Osteoblast (primary cell): ENCODE measurements around the gene MAFB. TPM values are rescaled to one million over a fixed set of nuclear protein-coding genes. Genes with fewer than 3 reads are reported as not detected.

ENCODE experiments used
- DNase-seq: peaks from one replicate; pipeline ENCODE4 v3.0.0; 2011; ENCODE audit warnings: low spot score, mixed read lengths; ENCODE audit not compliant: insufficient read length; ENCODE audit errors: missing footprints
- H2AFZ ChIP-seq: 2 replicates; pipeline ENCODE4 v1.6.0; 2011; ENCODE audit warnings: mild to moderate bottlenecking, low read length
- H3K27ac ChIP-seq: 2 replicates; pipeline ENCODE4 v1.5.1; 2011; ENCODE audit warnings: mild to moderate bottlenecking, low read depth, low read length, moderate library complexity
- H3K27me3 ChIP-seq: 2 replicates; pipeline ENCODE4 v1.6.0; 2012; ENCODE audit warnings: mild to moderate bottlenecking, control low read depth, inconsistent platforms, low read length, moderate library complexity; ENCODE audit not compliant: insufficient read depth
- H3K36me3 ChIP-seq: 2 replicates; pipeline ENCODE4 v1.5.1; 2011; ENCODE audit warnings: mild to moderate bottlenecking, low read length, control low read depth, moderate library complexity; ENCODE audit not compliant: insufficient read depth
- H3K4me1 ChIP-seq: 2 replicates; pipeline ENCODE4 v1.5.1; 2011; ENCODE audit warnings: mild to moderate bottlenecking, low read length, control low read depth, moderate library complexity; ENCODE audit not compliant: insufficient read depth
- H3K4me2 ChIP-seq: 2 replicates; pipeline ENCODE4 v1.6.0; 2011; ENCODE audit warnings: mild to moderate bottlenecking, low read length; ENCODE audit not compliant: insufficient read depth
- H3K4me3 ChIP-seq: fragments of 200-600 bp; sonication (generic); 3 replicates; pipeline ENCODE4 v1.5.1; 2012; ENCODE audit warnings: mild to moderate bottlenecking, low read length, inconsistent platforms; ENCODE audit not compliant: insufficient read depth
- H3K79me2 ChIP-seq: 2 replicates; pipeline ENCODE4 v1.6.0; 2012; ENCODE audit warnings: mild to moderate bottlenecking, low read length, control low read depth, inconsistent platforms; ENCODE audit not compliant: insufficient read depth
- H3K9me3 ChIP-seq: 2 replicates; pipeline ENCODE4 v1.5.1; 2011; ENCODE audit warnings: low read depth, low read length, control low read depth
- H4K20me1 ChIP-seq: 2 replicates; pipeline ENCODE4 v1.6.0; 2012; ENCODE audit warnings: mild to moderate bottlenecking, low read length, control low read depth; ENCODE audit not compliant: insufficient read depth
- total RNA-seq: library from RNA; depleted of rRNA; stranded (reverse); fragments of >200 nt; gene quantifications from 2 replicates; pipeline ENCODE4 v1.2.3, GENCODE V29; 2012
- TF ChIP-seq, protein P1 (sequence below): IDR thresholded peaks from 2 replicates; pipeline ENCODE4 v1.5.1; 2011; ENCODE audit warnings: mild to moderate bottlenecking, low read depth, low read length, moderate library complexity; ENCODE audit errors: extremely low read depth

The MAFB gene
- total RNA-seq, 1 donor: 12.7 TPM

DNA sequence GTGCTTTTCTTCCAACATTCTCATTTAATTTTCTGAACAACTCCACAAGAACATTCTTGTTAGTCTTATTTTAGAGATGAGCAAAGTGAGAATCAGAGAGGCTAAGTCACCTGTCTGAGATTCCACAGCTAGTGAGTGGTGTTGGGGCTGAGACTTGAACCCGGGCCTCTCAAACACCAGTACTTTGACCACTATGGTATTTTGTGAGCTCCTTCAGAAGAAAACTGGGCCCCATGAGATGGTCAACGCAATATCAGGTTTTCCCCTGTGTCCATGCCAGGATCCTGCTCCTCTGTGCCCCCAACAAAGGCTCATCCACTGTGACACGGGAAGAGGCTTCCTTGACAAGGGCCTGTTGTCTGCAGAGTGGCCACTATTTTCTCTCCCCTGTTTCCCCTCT, 51.9 kb downstream of the MAFB start:
- H2AFZ ChIP-seq: no peak overlapping the region
- no peaks in the 10 kb centered on the region for H4K20me1 ChIP-seq
- no peak overlapping the region for H3K27ac ChIP-seq
- H3K4me1 ChIP-seq: no peaks in the 10 kb centered on the region
- no peak overlapping the region for H3K4me2 ChIP-seq
- DNase-seq: no peak
- H3K4me3 ChIP-seq: no peak overlapping the region
- TF ChIP-seq, protein P1, sequence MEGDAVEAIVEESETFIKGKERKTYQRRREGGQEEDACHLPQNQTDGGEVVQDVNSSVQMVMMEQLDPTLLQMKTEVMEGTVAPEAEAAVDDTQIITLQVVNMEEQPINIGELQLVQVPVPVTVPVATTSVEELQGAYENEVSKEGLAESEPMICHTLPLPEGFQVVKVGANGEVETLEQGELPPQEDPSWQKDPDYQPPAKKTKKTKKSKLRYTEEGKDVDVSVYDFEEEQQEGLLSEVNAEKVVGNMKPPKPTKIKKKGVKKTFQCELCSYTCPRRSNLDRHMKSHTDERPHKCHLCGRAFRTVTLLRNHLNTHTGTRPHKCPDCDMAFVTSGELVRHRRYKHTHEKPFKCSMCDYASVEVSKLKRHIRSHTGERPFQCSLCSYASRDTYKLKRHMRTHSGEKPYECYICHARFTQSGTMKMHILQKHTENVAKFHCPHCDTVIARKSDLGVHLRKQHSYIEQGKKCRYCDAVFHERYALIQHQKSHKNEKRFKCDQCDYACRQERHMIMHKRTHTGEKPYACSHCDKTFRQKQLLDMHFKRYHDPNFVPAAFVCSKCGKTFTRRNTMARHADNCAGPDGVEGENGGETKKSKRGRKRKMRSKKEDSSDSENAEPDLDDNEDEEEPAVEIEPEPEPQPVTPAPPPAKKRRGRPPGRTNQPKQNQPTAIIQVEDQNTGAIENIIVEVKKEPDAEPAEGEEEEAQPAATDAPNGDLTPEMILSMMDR: no peak
- no peaks in the 10 kb centered on the region for H3K36me3 ChIP-seq
- H3K27me3 ChIP-seq: no peaks in the 10 kb centered on the region
- no peaks in the 10 kb centered on the region for H3K79me2 ChIP-seq
- H3K9me3 ChIP-seq: no peaks in the 10 kb centered on the region

- H3K27me3 ChIP-seq: no peaks in the 10 kb centered on the region
These were observed 52.5 kb downstream of the MAFB start for GRCh38 chr20:40636486-40636885.

GRCh38 chr20:40635971-40636370, 53.1 kb downstream of the MAFB start:
- Histone ChIP-seq H3K36me3 (no peaks in the 10 kb centered on the region), H3K27ac (no peak overlapping the region), H4K20me1 (no peaks in the 10 kb centered on the region), H3K9me3 (no peaks in the 10 kb centered on the region), H3K4me2 (no peak overlapping the region), H3K4me1 (no peaks in the 10 kb centered on the region), H2AFZ (no peak overlapping the region), H3K27me3 (no peaks in the 10 kb centered on the region), H3K4me3 (no peak overlapping the region), H3K79me2 (no peaks in the 10 kb centered on the region)
- no peak for DNase-seq
- TF ChIP-seq, protein P1: no peak

More at GRCh38 chr20:40636486-40636885, 52.5 kb downstream of the MAFB start:
- H3K4me1 ChIP-seq: no peaks in the 10 kb centered on the region
- no peak overlapping the region for H2AFZ ChIP-seq
- TF ChIP-seq, protein P1: no peak
- H3K4me3 ChIP-seq: no peak overlapping the region
- H3K4me2 ChIP-seq: no peak overlapping the region
- H4K20me1 ChIP-seq: no peaks in the 10 kb centered on the region
- DNase-seq: no peak
- H3K9me3 ChIP-seq: no peaks in the 10 kb centered on the region
- no peaks in the 10 kb centered on the region for H3K79me2 ChIP-seq
- H3K36me3 ChIP-seq: no peaks in the 10 kb centered on the region
- no peak overlapping the region for H3K27ac ChIP-seq
